ENCODE data around the gene PGAP3.

DNA sequence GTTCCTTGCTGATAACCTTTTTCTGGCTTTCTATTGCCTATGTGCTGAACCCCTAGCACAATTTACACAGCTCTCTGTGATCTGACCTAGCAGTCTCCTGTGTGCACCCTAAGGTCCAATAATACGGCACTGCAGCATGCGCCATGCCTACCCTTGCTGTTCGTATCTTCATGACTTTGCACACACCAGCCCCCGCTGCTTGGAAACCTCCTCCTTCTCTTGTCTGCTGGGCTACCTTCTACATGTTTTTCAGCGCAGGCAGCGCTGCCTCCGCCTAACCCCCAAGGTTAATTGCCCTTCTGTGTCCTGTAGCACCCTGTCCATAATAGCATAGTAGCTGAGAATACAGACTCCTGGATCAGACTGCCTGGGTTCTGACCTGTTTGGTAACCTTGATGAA lies 49.5 kb downstream of the PGAP3 start:
- TF ChIP-seq, protein P1, sequence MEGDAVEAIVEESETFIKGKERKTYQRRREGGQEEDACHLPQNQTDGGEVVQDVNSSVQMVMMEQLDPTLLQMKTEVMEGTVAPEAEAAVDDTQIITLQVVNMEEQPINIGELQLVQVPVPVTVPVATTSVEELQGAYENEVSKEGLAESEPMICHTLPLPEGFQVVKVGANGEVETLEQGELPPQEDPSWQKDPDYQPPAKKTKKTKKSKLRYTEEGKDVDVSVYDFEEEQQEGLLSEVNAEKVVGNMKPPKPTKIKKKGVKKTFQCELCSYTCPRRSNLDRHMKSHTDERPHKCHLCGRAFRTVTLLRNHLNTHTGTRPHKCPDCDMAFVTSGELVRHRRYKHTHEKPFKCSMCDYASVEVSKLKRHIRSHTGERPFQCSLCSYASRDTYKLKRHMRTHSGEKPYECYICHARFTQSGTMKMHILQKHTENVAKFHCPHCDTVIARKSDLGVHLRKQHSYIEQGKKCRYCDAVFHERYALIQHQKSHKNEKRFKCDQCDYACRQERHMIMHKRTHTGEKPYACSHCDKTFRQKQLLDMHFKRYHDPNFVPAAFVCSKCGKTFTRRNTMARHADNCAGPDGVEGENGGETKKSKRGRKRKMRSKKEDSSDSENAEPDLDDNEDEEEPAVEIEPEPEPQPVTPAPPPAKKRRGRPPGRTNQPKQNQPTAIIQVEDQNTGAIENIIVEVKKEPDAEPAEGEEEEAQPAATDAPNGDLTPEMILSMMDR (IDR thresholded peaks at IDR 0.05; ENCODE audit: low read length) = no peak
- TF ChIP-seq EZH2 (IDR thresholded peaks at IDR 0.05; ENCODE audit: borderline replicate concordance, low read length) = no peak
